Lung (tissue), 12 donors: ENCODE measurements around the gene SEC14L1. TPM values are rescaled to one million over a fixed set of nuclear protein-coding genes. Genes with fewer than 3 reads are reported as not detected.

Experiments used
- ATAC-seq: fragments of 200-7000 bp; cut with Tn5 transposase; one replicate; pipeline ENCODE4 v1.9.1; 2020; ENCODE audit warnings: moderate number of reproducible peaks; ENCODE audit not compliant: insufficient read depth, low FRiP score
- DNase-seq, 3 donors: peaks; one replicate each; pipeline ENCODE4 v3.0.0-alpha.2; 2013 to 2017
- H3K27ac ChIP-seq, 2 donors: one replicate each; pipeline ENCODE4 v1.5.1; 2013; ENCODE audit warnings: mild to moderate bottlenecking in 2 of 2, moderate library complexity in 2 of 2, control low read depth in 1 of 2, inconsistent platforms in 1 of 2, low read depth in 1 of 2, low read length in 1 of 2
- H3K27me3 ChIP-seq, 3 donors: one replicate each; pipeline ENCODE4 v1.5.1; 2013; ENCODE audit warnings: low read length in 2 of 3; ENCODE audit not compliant: control insufficient read depth in 3 of 3, insufficient read depth in 3 of 3
- H3K36me3 ChIP-seq, 4 donors: one replicate each; pipeline ENCODE4 v1.5.1; 2013; ENCODE audit warnings: low read length in 4 of 4, mild to moderate bottlenecking in 1 of 4, moderate library complexity in 1 of 4; ENCODE audit not compliant: control insufficient read depth in 4 of 4, insufficient read depth in 4 of 4
- H3K4me1 ChIP-seq, 5 donors: one replicate each; pipeline ENCODE4 v1.5.1; 2013; ENCODE audit warnings: low read length in 5 of 5, mild to moderate bottlenecking in 2 of 5, moderate library complexity in 1 of 5; ENCODE audit not compliant: control insufficient read depth in 5 of 5, insufficient read depth in 5 of 5
- H3K4me3 ChIP-seq: one replicate; pipeline ENCODE4 v1.5.1; 2013; ENCODE audit warnings: mild to moderate bottlenecking, control low read depth, moderate library complexity
- H3K9ac ChIP-seq, 2 donors: one replicate each; pipeline ENCODE4 v1.5.1; 2013; ENCODE audit warnings: low read length in 2 of 2, control low read depth in 1 of 2; ENCODE audit not compliant: insufficient read depth in 1 of 2
- H3K9me3 ChIP-seq, 4 donors: one replicate each; pipeline ENCODE4 v1.5.1; 2013; ENCODE audit warnings: low read length in 3 of 4, mild to moderate bottlenecking in 1 of 4, moderate library complexity in 1 of 4; ENCODE audit not compliant: control insufficient read depth in 4 of 4, insufficient read depth in 3 of 4
- WGBS, 2 donors: extraction: QIAGEN DNeasy Blood & Tissue Kit; methylation state at CpG; one replicate each; pipeline ENCODE4 v1.1.7; 2013; 5-methylcytosine and 5-hydroxymethylcytosine counted together
- polyA plus RNA-seq, 2 donors: library from polyadenylated mRNA; stranded (reverse); fragments of 200-250 nt; gene quantifications; one replicate each; pipeline ENCODE4 v1.2.1, GENCODE V29; 2013
- total RNA-seq, 2 donors: library from RNA; depleted of rRNA in 1 of 2; stranded (reverse); fragments of >200 nt in 1 of 2; gene quantifications; one replicate each; pipeline ENCODE4 v1.2.1, GENCODE V29; 2014 to 2021
- TF ChIP-seq, protein P1 (sequence below): IDR thresholded peaks from 2 replicates; pipeline ENCODE4 v1.5.1; 2012; ENCODE audit warnings: mild to moderate bottlenecking; ENCODE audit errors: control extremely low read depth, extremely low read depth
- donor health status: control.
- donor health status: control.
- donor health status: Bipolar disorder and iron deficiency.
- donor health status: healthy.
- donor health status: DM: yes; HTN: yes; CAD: no.

The SEC14L1 gene
- total and polyA plus RNA-seq, 4 donors = 41.6 to 171 (median 135) TPM

GRCh38 chr17:77148077-77148939 lies 7.5 kb downstream of the SEC14L1 start:
- H3K27me3 ChIP-seq = no peaks in the 10 kb centered on the region
- peaks cover 4 to 42% (median 16%) of the 10 kb centered on the region in 5 donors for H3K4me1 ChIP-seq
- TF ChIP-seq, protein P1, sequence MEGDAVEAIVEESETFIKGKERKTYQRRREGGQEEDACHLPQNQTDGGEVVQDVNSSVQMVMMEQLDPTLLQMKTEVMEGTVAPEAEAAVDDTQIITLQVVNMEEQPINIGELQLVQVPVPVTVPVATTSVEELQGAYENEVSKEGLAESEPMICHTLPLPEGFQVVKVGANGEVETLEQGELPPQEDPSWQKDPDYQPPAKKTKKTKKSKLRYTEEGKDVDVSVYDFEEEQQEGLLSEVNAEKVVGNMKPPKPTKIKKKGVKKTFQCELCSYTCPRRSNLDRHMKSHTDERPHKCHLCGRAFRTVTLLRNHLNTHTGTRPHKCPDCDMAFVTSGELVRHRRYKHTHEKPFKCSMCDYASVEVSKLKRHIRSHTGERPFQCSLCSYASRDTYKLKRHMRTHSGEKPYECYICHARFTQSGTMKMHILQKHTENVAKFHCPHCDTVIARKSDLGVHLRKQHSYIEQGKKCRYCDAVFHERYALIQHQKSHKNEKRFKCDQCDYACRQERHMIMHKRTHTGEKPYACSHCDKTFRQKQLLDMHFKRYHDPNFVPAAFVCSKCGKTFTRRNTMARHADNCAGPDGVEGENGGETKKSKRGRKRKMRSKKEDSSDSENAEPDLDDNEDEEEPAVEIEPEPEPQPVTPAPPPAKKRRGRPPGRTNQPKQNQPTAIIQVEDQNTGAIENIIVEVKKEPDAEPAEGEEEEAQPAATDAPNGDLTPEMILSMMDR = no peak
- DNase-seq = peak in 1 of 3 donors; percentile 64
- no peak overlapping the region for H3K9ac ChIP-seq
- H3K4me3 ChIP-seq = peak overlapping the region; percentile 33
- H3K36me3 ChIP-seq = peaks cover 7 to 20% (median 14%) of the 10 kb centered on the region in 4 donors
- H3K9me3 ChIP-seq = no peaks in the 10 kb centered on the region
- H3K27ac ChIP-seq = peak overlapping the region; percentile 68 to 89
- 52 to 68% methylated on average over 15 of the region's 15 CpGs for WGBS, 2 donors
- no peak for ATAC-seq

DNA sequence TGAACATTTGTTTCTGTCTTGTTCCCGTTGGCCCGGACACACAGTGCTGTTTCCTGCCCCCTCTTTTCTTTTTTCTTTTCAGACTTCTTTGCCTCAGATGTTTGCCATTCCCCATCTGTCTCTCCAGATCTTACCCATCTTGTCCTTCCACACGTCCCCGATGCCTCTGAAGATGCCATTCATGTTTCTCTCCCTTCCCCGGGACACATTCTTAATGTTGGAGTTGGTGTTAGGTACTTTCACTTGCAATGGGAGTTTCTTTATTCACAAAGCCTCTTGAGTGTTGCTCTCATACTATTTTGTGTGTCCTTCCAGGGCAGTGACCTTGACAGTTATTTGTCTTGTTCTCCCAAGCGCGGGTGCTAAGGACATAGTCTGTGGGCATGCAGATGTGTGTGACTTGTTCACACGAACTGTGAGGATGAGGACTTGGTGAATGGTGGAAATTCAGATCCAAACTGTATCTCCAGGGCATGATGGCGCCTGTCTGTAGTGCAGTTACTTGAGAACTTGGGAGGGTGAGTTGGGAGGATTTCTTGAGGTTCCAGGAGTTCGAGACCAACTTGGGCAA lies 8.3 kb downstream of the SEC14L1 start:
- 62 to 75% methylated on average over 10 of the region's 10 CpGs for WGBS, 2 donors
- Histone ChIP-seq H3K9me3 (no peaks in the 10 kb centered on the region), H3K4me1 (peaks cover 7 to 39% (median 19%) of the 10 kb centered on the region in 5 donors), H3K27ac (peak overlapping the region; percentile 68 to 89), H3K36me3 (peaks cover 4 to 15% (median 10%) of the 10 kb centered on the region in 4 donors), H3K4me3 (no peak overlapping the region), H3K9ac (no peak overlapping the region), H3K27me3 (no peaks in the 10 kb centered on the region)
- DNase-seq (no peak), ATAC-seq (no peak)
- TF ChIP-seq, protein P1 = no peak

DNA sequence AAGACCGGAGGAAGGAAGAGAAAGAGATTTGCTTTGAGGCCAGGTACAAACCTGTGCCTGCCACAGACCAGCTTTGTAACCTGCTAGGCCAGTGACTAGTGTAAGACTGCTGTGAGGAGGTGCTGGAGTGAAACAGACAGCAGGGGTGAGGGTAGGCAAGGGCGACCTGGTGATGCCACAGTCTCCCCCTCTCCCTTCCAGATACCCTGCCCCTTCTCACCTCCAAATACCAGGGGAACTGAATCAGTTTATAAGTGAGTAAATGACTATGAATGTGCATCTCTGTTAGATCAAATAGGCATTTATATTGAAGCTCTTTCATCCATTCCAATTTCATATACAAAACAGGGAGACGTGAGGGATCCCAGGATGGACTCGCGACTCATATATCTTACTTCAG lies 9.4 kb downstream of the SEC14L1 start:
- peaks cover 7 to 37% (median 20%) of the 10 kb centered on the region in 5 donors for H3K4me1 ChIP-seq
- H3K9ac ChIP-seq = no peak overlapping the region
- peaks cover 0 to 15% (median 8%) of the 10 kb centered on the region in 4 donors for H3K36me3 ChIP-seq
- ATAC-seq (no peak), DNase-seq (no peak)
- H3K4me3 ChIP-seq = no peak overlapping the region
- peak overlapping the region; percentile 41 to 79 for H3K27ac ChIP-seq
- TF ChIP-seq, protein P1 = no peak
- no peaks in the 10 kb centered on the region for H3K27me3 ChIP-seq
- WGBS, 2 donors = 81 to 91% methylated on average over 5 of the region's 5 CpGs
- no peaks in the 10 kb centered on the region for H3K9me3 ChIP-seq
